Right renal cortex interstitium (tissue), 3 donors: Measurements from ENCODE around the gene CAMSAP1. TPM values are rescaled to one million over a fixed set of nuclear protein-coding genes. Genes with fewer than 3 reads are reported as not detected.

Experiments used
- DNase-seq, 3 donors: peaks; one replicate each; pipeline ENCODE4 v3.0.0-alpha.2; 2013; ENCODE audit warnings: low read depth in 3 of 3, low spot score in 2 of 3
- polyA plus RNA-seq, 3 donors: library from polyadenylated mRNA; unstranded; fragments of 120-200 nt; gene quantifications; one replicate each; pipeline ENCODE4 v1.2.1, GENCODE V29; 2013; ENCODE audit not compliant: insufficient read length in 3 of 3

The CAMSAP1 gene
- polyA plus RNA-seq, 3 donors = 21.5 to 25.0 (median 21.6) TPM

DNA sequence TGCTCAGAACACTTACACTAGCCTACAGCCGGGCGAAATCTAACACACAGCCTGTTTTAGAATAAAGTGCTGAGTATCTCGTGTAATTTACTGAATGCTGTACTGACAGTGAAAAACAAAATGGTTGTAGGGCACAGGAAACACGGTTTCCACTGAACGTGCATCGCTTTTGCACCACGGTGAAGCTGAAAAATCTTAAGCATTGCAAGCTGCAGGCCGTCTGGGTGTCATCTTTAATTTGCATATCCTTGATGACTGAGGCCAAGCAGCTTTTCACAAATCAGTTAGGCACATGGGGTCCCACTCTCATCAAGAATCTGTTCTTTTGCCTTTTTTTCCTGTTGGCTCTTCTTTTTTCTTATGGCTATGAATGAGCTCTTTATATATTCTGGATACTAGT lies 58.2 kb downstream of the CAMSAP1 start:
- no peak for DNase-seq

DNA sequence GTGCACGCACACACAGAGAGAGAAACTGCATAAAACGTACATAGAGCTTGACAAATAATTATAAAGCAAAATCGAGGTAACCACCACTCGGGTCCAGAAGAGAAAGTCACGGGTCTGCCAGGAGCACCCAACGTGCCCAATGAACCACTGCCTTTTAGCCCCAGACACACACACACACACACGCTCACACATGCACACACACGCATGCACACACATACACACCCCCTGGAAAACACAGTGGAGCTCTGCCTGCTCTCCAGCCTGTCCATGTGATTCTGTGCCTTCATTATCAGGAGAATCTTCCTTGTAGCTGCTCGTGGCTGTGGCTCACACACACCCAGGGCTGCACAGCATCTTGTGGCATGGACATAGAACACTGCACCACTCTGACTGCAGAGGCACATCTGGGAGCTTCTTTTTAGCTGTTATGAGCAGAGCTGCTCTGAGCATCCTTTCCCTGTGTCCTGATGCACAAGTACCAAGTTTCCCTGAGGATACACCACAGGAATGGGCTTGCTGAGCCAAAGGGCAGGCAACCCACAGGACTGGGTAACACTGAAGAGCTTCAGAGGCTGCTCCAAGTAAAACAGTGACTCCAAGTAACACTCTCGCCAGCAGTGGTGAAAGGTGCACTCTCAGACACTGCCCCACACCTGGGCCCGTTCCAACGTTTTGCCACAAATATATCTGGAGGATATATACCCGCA lies 58.9 kb downstream of the CAMSAP1 start:
- DNase-seq = no peak

DNA sequence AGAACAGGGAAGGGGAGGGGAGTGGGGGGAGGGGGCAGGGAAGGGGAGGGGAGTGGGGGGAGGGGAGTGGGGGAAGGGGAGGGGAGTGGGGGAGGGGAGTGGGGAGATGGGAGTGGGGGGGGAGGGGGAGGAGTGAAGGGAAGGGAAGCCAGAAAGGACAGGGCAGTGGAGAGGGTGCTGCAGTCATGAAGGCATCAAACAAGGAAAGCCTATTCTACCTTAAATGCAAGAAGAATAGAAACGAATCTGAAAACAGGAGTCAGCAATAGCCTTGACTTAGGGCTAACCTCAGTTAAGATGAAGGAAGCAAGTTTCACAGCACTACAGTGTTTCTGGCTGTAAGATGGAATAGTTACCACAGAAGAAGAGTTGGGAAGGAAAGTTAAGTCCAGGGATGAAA lies 59.5 kb downstream of the CAMSAP1 start:
- DNase-seq = no peak

DNA sequence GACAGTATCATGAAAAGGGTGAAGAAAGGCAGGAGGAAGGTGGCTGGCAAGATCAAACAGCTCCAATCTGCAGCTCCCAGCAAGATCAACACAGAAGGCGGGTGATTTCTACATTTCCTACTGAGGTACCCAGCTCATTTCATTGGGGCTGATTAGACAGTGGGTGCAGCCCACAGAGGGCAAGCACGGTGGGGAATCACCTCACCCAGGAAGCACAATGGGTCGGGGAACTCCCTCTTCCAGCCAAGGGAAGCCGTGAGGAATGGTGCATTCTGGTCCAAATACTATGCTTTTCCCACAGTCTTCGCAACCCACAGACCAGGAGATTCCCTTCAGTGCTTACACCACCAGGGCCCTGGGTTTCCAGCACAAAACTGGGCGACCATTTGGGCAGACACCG lies 66.8 kb downstream of the CAMSAP1 start:
- no peak for DNase-seq

DNA sequence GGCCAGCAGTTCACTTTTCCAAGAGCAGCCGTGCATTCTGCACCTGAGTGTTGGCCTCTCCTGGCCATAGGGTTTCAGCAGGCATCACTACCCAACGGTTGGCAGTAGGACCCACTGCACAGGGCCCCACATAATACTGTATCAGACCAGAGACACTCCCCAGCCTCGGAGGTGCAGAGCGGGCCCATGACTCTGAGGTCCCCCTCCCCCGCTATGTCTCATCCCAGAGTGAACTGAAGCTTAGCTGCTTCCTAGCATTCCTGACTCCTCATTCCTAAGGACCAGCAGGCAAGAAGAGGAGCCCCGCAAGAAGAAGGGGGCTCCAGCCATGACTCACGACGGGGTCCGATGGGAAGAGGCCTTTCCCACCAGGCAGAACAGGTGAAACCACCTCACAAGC lies 67.2 kb downstream of the CAMSAP1 start:
- DNase-seq = no peak

DNA sequence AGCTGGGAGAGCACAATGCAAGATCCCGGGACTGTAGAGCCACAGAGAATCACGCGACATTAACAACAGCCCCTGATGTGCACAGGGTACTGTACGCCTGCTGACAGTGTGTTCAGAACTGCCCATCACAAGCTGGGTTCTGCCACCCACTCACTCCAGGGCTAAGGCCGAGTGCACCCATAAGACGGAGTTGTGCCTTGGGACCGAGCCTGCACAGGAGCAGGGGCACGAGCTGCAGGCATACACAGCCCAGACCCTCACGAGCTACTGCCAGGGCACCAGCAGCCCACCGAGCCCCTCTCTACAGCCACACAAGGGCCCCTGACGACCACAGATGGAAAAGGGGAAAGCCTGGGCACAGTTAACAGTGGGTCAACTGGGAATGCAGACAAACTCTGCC lies 67.8 kb downstream of the CAMSAP1 start:
- no peak for DNase-seq

DNA sequence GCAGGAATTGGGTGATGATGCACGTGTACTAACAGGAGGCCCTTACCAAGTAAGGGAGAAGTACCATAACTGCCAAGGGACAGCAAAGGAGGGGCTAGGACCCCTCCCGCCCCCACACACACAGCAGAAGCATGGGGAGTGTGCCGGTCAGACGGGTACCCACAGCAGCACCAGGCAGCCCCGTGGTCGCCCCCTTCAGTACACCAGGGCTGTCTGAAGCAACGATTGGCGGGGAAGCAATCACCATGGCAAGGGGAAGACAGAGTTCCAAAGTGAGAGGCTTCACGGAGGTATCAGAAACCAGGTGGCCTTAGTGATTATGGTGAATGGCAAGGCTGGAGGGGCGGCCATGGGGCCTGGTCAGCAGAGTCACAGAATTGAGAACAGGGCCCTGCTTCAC lies 72.2 kb downstream of the CAMSAP1 start:
- DNase-seq = no peak

DNA sequence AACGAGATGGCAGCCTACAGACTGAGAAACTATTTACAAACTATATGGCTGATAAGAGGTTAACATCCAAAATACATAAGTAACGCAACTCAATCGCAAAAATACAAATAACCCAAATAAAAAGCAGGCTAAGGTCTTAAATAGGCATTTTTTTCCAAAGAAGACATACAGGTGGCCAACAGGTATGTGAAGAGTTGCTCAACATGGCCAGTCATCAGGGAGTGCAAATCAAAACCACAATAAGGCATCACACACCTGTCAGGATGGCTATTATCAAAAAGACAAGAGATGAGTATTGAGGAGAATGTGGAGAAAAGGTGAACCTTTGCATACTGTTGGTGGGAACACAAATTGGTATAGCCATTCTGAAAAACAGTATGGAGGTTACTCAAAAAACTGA lies 73.5 kb downstream of the CAMSAP1 start:
- no peak for DNase-seq

DNA sequence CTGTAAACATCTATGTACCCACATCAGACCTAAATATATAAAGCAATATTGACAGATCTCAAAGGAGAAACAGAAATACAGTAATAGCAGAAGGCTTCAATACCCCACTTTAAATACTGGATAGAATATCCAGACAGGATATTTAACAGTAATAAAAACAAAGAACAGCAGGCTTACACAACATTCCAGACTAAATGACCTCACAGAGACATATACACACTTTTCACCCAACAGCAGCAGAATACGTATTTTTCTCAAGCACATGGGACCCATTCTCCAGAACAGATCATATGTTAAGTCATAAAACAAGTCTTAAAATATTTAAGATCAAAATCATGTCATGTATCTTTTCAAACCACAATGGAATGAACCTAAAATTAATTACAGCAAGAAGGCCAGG lies 76.8 kb downstream of the CAMSAP1 start:
- DNase-seq = no peak

DNA sequence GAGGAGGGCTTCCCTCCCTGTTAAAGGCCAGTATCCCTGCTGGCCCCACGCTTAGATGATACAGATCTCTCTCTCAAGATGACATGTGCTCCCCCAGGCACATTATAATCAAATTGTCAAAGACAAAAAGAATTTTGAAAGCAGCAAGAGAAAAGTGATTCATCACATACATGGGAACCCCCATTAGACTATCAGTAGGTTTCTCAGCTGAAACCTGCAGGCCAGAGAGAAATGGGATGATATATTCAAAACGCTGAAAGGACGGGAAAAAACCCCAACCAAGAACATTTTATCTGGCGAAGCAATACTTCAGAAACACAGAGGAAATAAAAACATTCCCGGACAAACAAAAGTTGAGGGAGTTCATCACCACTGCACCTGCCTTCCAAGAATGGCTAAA lies 78.7 kb downstream of the CAMSAP1 start:
- no peak for DNase-seq

DNA sequence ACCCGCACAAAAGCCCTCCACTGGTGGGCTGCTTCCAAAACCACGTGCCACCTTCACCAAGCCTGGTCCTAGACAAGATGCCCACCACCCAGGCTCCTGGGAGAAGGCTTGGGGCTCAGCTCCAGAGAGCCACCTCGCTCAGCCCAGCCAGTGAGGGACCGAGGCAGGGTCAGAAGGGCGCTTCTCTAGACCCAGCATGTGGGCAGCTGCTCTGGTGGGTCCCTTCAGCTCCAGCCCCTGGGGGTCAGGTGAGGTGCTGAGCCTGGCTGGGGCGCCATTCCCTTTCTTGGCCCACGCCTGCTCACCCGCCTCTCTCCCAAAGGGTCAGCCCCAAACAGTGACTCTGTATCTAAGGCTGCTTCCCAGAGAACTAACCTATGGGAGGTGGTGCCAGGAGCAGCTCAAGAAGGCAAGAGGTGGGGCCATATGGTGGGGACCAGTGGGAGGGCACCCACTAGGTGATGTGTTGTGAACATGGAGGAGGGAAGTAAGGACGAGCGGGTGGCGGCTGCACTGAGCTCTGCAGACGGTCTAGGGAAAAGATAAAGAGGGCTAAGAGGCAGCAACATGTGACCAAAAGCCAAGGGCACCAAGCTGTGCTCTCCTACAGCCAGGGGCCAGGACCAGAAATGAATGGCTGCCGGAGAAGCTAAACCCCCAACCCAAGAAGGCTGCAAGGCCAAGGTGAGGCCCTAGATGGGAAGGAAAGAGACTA lies 79.3 kb downstream of the CAMSAP1 start:
- DNase-seq = no peak

DNA sequence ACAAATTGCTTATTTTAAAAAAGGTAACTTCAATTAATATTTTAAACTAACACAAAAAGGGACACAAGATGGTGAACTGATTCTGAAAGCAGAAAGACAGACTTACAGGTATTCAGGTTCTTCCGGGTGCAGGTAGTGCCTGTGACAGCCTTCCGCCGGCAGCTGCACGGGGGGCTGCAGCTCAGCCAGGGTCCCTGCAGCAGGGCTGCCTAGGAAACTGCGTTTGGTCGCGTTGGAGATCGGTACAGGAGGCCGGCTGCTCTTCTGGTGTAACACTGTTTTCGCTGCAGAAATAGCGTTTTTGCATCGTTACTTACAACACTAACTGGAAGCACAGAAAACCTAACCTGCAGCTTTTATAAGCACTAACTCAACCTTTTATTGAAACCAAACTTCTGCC lies 80.0 kb downstream of the CAMSAP1 start:
- DNase-seq = no peak

DNA sequence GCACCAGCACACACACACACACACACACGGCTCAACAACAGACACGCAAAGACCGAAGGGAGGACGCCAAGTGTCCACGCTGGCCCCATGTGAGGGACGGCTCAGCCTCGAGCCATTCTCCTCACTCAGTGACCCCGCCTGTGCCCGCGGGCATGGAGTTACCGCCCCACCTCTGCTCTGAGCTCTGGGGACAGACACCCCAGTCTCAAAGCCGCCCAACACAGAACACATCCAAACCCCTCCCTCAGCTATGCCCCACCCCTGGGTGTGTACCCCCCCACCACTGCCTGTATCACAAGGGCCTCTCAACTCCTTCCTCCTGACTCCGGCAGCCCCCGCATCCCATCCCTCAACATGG lies 81.2 kb downstream of the CAMSAP1 start:
- DNase-seq = no peak

DNA sequence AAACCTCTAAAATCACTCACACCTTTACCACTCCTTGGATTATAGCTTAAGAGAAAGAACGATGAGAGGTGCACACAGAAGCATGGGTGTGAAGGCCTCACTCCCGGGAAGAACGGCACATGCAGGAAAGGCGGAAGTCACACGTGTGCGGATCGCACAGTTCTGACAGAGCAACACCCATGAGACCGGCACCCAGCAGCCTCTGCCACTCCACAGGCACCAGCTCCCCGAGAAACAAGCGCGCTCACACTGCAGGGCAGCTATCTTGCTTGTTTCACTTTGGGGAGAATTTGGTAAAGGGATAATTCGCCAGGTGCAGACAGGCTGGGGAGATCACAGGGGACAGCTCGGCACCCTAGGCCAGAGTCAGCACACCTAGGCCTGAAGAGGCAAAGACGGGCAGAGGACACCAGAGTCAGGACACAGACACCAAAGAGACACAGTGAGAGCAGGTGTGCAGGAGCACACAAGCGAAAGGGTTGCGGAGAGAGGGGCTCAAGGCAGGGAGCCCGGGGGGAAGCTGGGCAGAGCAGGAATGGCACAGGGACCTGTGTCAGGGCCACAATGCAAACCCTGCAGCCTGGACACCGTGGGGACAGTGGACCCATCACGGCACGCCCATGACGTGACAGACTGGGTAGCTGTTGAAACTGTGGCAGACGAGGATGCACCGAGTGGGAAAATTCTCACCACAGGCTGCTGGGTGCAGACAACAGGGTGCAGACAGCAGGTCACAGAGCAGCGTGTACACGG lies 81.7 kb downstream of the CAMSAP1 start:
- no peak for DNase-seq

DNA sequence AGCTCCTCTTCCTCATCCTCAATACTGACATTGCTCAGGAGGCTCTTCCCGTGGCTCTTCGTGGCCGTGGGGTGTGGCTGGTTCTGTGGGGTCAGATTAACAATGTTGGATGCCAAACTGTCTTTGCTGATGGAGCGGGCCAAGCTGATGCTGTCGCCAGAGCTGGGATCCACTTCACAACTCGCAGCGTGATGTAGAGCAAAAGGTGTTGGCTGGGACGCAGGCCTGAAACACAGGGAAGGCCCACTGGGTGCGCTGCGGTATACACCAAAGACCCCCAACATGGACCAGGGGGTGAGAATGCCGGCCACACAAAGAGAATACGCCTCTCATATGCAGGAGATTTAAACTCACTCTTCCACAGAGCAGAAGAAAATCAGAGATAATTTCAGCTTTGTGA lies 84.3 kb downstream of the CAMSAP1 start:
- no peak for DNase-seq

DNA sequence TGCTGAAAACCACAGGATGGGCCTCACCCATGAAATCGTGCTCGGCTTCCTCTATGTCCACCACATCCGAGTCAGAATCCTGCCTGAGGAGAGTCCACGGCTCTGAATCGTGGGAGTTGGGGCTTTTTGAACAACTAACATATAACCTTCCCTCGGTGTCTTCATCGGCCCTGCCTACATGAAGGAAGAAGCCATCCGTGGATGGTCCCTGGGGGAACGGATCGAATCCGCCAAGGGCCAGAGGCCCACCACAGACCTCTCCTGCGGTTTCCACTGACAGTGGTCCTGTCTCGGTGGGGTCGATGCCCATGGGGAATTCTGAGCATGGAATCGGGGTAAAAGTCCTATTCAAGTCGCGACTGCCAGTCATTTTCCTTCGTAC lies 85.0 kb downstream of the CAMSAP1 start:
- DNase-seq = no peak

DNA sequence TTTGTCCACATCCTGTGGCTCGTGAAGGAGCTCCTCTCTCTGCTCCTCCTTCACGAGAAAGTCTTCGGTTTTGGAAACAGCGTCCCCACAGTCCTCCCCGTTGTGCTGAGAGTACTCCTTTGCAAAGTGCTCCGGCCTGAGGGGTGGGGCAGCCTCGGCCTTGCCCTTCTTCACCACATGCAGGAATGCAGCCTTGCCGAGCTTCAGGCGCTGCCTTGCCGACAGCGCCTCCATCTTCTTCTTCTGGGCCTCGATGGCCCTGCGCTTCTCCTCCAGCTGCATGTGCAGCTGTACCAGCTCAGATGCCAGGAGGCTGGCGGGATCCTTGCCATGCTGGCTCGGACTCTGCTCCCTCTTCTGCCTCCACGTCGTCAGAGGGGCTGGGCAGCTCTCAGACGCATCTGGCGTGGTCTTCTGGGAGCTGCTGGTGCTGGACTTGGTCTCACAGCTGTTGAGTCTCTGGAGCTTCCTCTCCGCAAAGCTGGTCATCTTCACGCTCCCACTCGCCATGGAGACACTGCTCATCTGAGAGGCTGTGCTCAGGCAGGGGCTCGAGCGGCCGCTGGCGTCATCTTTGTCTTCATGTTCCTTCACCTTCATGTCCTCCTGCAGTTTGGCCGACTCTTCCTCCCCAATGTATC lies 85.5 kb downstream of the CAMSAP1 start:
- DNase-seq = no peak

DNA sequence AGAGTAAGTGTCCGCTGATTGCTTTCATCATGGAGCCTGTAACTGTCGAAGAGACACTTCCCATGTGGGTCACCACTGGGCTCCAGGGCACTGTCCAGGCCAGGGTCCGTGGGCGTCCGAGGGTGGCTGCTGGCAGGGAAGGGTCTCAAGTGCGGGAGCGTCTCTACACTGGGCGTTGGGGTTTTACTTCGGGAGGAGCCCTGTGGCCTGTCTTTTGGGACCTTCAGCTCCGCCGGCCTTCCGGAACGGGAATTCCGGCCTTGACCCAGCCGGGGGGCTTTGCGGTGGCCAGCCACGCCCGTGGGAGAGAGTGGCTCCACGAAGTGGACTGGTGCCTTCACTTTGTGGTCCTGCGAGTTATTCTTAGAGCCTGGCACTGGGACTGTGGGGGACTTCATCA lies 86.2 kb downstream of the CAMSAP1 start:
- no peak for DNase-seq

DNA sequence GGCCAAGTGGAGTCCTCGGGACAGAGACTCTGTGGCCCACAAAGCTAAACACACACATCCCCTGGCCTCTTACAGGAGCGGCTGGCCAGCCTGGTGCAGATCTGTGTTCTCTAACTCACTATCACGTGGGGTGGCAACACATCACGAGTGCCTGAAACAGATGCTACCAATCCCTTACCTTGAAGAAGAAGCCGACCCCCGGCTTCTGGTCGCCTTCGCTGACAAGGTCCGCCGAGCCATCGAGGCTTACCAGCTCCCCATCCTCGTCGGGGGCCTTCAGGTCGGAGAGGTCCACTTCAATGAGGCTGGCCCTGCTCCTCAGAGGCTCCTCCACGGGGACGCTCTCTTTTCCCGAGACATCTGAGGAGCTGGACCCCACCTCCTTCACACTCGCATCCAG lies 86.7 kb downstream of the CAMSAP1 start:
- no peak for DNase-seq

DNA sequence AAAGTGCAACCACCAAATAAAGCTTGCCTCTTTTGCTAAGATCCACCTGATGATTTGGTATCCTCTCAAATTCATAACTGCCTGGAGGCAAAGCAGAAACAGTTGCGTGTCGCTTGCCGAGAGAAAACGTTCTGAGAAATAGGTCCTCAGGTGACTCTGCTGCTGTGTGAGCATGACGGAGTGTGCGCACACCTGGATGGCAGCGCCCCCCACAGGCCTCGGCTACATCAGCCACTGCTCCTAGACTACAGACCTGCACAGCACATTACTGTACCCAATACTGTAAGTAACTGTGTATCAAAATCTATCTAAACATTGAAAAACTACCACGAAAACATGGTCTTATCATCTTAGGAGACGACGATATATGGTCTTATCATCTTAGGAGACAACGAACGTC lies 87.4 kb downstream of the CAMSAP1 start:
- no peak for DNase-seq

DNA sequence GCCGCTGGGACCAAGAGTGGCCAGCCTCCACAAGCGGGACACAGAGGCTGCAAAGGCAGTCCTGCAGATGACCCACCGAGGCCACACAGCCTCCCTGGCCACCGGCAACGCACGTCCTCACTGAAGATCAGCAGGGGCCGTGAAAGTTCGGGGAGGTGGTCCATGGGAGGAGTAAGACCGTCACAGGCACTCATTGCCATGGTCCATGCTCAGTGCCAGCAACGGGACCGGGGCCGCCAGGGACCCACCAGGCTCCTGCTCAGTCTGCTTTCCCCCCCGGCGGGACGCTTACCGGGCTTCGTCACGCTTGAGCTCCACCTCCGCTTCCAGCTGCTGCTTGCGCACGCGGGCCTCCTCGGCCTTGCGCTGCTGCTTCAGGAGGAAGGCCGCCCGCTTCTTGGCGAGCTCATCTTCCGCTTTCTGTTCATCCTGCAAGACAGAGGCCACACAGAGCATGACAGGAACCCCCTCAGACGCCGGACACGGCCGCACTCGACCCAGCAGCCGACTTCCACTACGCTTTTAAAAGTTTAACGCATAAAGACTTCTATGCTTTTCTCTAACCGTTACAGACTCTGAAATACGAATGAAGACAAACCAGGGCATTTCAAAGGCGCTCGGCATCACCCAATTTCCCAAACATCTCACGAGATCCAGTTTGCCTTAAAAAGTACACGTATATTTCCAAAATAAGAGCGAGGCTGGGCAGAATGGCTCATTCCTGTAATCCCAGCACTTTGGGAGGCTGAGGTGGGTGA lies 88.4 kb downstream of the CAMSAP1 start:
- no peak for DNase-seq
